Vein endothelial cell (primary cell): ENCODE data around the gene PNPLA4. TPM values are rescaled to one million over a fixed set of nuclear protein-coding genes. Genes with fewer than 3 reads are reported as not detected.

Experiments used
- small RNA-seq: library from RNA; depleted of rRNA; stranded (forward); fragments of <200 nt; gene quantifications from one replicate; pipeline ENCODE3, GENCODE V24; 2012
- total RNA-seq: library from RNA; depleted of rRNA; stranded (reverse); fragments of >200 nt; gene quantifications from 2 replicates; pipeline ENCODE4 v1.2.3, GENCODE V29; 2012

PNPLA4 gene
- total RNA-seq: 10.8 and 14.4 TPM in 2 replicates

GRCh38 chrX:7927259-7928167, at the start of gene PNPLA4:
Gene PNPLA4, minus strand, starts transcription at chrX:7927413. Its CDS starts 1,294 bp downstream, at chrX:7926119.

Small RNA genes within 50 kb of the gene (small RNA-seq; reads per million reads assigned to genes)
- not detected for gene AC005296.1

Other genes starting within 250 kb of the PNPLA4 start
- not detected in 2 replicates for gene VCX, start 84.2 kb downstream of the PNPLA4 start, total RNA-seq
- not detected in 2 replicates for gene VCX2, start 243.9 kb upstream of the PNPLA4 start, total RNA-seq